ENCODE data around the gene GH1.
"Not testable (repeated sequence)": the region's sequence is repeated elsewhere in the genome, so short reads cannot be mapped to it uniquely, and the experiment has no call there.

The GH1 gene

GRCh38 chr17:63925615-63926014, 7.0 kb upstream of the GH1 start:
- no peak for DNase-seq

GRCh38 chr17:63922402-63922801, 3.8 kb upstream of the GH1 start:
- DNase-seq: not testable (repeated sequence)

GRCh38 chr17:63920779-63921178, 2.1 kb upstream of the GH1 start:
- not testable (repeated sequence) for DNase-seq

DNA sequence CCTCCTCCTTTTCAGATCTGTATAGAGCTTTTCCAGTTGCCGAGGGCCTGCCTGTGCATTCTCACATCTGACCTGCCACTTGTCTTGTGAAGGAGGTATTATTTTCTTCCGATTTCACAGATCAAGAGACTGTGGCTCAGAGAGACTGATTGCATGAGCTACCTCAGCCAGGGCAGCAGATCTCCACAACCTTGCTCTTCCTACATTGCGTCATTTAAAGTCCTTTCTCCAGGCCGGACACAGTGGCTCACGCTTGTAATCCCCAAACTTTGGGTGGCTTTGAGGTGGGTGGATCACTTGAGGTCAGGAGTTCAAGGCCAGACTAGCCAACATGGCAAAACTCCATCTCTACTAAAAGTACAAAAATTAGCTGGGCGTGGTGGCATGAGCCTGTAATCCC, 1.4 kb upstream of the GH1 start:
- not testable (repeated sequence) for DNase-seq

DNA sequence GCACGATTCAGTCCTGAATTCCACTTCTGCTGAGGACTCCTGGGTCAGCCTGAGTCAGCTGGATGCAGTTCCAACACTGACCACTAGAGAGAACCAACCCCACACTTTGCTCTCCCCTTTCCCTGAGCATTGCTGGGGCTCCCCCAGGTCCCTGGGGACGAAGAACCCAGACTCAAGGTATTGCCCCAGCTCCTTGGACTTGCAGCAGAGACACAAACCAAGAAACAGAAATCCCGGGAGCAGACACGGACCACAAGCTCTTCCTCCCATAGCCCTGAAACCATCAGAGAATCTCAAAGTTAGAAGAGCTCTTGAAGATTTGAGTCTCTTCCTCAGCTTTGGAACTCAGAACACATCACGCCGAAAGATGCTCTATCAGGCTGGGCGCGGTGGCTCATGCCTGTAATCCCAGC, 678 bp upstream of the GH1 start:
- DNase-seq: no peak

- DNase-seq: no peak
Measured at GRCh38 chr17:63918305-63918704, 334 bp downstream of the GH1 start.

- no peak for DNase-seq
Measured at GRCh38 chr17:63917646-63918045, 993 bp downstream of the GH1 start.

DNA sequence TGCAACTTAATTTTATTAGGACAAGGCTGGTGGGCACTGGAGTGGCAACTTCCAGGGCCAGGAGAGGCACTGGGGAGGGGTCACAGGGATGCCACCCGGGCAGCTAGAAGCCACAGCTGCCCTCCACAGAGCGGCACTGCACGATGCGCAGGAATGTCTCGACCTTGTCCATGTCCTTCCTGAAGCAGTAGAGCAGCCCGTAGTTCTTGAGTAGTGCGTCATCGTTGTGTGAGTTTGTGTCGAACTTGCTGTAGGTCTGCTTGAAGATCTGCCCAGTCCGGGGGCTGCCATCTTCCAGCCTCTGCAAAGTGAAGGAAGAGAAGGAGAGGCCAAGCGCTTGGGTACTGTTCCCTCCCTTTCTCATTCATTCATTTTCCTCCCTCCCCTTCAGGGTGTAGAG, 1.4 kb downstream of the GH1 start:
- not testable (repeated sequence) for DNase-seq

- DNase-seq: no peak
Measured at GRCh38 chr17:63916566-63917185, 2.0 kb downstream of the GH1 start.

GRCh38 chr17:63915753-63916152, 2.9 kb downstream of the GH1 start:
- not testable (repeated sequence) for DNase-seq

- DNase-seq: no peak
Measured at GRCh38 chr17:63914471-63914870, 4.2 kb downstream of the GH1 start.

GRCh38 chr17:63911657-63912100, 7.0 kb downstream of the GH1 start:
- no peak for DNase-seq

GRCh38 chr17:63911041-63911635, 7.5 kb downstream of the GH1 start, which contains the start of gene CSHL1:
CSHL1 (minus strand) TSS chr17:63911258; CDS start chr17:63911196, 62 bp downstream.
- no peak for DNase-seq

DNA sequence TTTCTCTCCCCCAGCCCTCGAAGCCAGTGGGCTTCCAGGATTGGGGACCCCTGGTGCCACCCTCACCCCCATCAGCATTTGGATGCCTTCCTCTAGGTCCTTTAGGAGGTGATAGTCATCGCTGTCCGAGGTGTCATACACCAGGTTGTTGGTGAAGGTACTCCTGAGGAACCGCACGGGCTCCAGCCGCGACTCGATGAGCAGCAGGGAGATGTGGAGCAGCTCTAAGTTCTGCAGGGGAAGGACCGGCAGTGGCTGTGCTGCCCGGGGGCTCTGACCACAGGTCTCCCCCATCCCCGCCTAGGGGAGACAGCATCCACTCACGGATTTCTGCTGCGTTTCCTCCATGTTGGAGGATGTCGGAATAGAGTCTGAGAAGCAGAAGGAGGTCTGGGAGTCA, 8.5 kb downstream of the GH1 start:
- no peak for DNase-seq

DNA sequence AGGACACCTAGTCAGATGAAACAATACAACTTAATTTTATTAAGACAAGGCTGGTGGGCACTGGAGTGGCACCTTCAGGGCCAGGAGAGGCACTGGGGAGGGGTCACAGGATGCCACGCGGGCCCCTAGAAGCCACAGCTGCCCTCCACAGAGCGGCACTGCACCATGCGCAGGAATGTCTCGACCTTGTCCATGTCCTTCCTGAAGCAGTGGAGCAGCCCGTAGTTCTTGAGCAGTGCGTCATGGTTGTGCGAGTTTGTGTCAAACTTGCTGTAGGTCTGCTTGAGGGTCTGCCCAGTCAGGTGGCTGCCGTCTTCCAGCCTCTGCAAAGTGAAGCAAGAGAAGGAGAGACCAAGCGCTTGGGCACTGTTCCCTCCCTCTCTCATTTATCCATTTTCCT, 9.1 kb downstream of the GH1 start:
- DNase-seq: not testable (repeated sequence)

DNA sequence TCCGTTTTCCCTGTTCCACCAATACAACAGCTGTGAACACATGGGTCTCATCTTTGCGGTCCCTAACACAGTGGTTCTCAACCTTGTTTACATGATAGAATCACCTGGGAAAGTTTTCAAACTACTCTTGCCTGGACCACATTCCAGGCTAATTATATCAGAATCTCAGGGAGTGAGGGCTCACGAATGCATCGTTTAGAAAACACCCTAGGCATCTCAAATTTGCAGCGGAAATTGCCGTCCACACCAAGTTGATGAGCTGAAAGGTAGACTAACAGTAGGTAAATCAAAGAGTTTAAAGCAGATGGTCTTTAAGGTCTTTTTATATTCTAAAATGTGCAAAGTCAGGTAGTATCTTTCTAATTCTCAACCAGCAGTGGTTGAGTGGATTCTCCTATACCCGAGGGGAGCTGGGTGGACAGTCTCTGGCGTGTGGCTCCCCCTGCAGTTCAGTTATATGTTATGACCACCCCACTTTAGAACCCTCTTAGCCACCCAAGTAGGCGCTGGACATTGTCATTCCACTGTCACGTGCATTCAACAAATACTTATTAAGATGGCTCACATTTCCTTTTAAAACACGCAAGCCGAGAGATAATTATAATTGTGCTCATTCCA, 11.4 kb downstream of the GH1 start:
- not testable (repeated sequence) for DNase-seq

GRCh38 chr17:63904796-63905195, 13.8 kb downstream of the GH1 start:
- not testable (repeated sequence) for DNase-seq

DNA sequence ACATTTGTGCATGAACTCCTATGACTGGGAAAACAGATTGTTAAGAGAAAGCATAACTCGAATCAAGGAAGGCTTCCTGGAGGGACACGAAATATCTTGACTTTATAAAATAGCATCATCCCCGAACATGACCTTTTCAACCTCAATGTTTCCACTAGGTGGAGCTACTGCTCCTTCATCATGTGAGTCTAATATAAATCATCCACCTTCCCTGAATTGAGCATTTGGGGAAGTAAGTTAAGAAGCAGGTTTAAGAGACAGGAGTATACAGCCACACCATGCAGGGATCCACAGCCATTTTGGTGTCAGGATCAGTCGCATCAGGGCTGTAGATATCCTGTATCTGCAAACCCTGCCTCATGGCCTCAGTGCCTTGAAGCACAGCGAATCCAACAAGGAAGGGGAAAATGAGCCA, 14.8 kb downstream of the GH1 start:
- not testable (repeated sequence) for DNase-seq

GRCh38 chr17:63901971-63902370, 16.7 kb downstream of the GH1 start:
- not testable (repeated sequence) for DNase-seq

DNA sequence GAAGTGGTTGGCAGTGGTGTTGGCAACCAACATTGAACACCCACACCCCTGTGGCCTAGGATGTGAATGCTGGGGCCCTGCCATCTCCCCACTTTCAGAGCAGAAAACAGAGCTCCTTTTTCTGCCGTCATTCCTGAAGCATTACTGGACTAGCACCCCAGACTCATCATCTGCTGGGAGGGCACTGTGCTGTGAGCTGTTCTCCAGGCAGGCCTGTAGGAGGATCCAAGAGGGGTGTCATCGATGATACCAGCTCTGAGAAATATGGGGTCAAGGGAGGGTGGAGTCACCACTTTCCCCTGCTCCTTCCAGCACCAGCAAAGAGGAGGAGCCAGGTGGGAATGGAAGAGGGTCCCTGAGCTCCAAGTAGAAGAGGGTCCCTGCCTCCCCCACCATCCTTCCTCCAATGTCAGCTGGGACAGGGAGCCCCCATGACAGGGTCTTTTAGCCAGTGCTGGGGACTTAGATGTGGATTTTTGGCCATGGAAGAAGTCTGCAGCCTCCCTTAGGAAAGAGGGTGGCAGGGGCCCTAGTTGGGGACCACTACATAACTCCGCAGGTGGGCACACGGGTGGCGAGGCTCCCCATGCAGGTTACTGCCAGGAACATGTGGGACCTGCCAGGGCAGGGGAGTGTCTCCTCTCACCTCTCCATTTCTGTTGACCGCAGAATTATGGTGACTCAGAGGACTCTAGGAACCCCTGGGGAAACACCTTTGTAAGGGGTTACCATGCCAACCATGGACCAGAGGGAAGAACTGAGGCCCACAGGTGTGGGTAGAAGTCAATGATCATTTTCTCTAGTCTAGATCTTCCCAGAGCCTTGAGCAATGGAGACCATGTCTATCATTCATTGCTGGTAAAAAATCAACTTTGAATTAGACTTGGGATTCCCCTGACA, 19.5 kb downstream of the GH1 start:
- DNase-seq: not testable (repeated sequence)

DNA sequence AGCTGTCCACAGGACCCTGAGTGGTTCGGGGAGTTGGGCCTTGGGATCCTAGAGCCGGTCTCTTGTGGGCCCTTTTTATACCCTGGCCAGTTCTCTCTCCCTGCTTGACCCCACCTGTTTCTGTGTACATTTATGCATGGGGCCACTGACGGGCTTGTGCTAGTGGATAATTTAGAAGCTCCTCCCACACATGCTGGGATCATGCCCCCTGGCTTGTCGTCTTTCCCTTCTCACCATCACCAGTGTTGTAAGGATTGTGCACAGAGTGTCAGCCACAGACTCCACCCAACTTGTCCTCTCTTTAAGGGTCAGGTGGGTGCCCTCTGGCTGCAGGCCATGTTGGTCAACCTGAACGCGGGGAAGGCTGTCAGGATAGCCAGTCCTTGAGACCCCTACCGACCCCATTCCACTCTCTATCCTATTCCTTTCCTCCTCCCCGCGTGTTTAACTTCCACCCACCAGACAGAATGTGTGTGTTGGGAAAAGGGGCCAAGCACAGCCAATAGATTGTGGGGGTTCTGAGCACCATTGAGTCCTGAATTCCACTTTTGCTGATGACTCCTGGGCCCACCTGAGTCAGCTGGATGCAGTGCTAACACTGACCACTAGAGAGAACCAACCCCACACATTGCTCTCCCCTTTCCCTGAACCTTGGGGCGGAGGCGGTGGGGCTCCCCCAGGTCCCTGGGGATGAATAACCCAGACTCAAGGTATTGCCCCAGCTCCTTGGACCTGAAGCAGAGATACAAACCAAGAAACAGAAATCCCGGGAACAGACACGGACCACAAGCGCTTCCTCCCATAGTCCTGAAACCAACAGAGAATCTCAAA, 21.9 kb downstream of the GH1 start, which contains the start of gene CSH1:
Gene CSH1, minus strand, starts transcription at position 51 of the 831 bp plus-strand sequence. CDS start 63 bp downstream, outside the sequence.
- not testable (repeated sequence) for DNase-seq

GRCh38 chr17:63894821-63895220, 23.8 kb downstream of the GH1 start:
- not testable (repeated sequence) for DNase-seq
